GM21367 (cell line): Measurements from ENCODE around the gene PCDHGC5.
A peak's percentile ranks its signal among the peaks of the same experiment; 100 is the strongest.

Source experiments
- ATAC-seq: cut with Tn5 transposase; IDR thresholded peaks from one replicate; pipeline ENCODE4 v1.9.1; 2021; ENCODE audit not compliant: unreplicated experiment

PCDHGC5 gene

DNA sequence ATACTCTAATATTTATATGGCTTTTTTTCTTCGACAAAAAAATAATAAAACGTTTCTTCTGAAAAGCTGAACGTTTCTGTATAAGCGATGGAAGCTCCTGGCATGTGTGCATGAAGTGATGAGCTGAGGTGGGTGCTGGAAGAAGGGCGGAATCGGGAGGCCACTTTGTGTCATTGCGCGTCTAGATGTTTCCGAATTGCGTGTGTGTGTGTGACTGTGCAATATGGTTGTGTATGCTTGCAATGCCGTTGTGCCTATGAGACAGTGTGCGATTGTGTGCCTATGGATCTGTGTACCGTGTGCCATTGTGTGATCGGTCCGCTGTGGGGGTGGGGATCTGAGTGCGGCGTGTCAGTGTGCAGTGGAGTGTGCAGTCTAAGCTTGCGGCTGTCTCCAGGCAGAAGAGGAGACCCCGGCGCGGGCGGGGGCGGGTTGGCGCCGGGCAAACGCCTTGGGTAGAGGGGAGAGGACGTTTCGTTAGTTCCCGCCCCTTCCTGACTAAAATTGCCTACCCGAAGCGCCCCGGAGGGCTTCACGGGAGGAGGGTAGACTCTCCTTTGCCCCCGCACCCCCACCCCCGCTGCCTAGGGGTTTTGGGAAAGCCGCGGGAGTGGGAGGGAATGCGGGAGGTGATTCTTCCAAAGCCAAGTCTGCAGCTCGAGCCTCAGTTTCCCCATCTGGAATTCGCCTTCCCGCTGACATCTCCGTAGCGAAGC, 24.2 kb downstream of the PCDHGC5 start:
- ATAC-seq = no peak

DNA sequence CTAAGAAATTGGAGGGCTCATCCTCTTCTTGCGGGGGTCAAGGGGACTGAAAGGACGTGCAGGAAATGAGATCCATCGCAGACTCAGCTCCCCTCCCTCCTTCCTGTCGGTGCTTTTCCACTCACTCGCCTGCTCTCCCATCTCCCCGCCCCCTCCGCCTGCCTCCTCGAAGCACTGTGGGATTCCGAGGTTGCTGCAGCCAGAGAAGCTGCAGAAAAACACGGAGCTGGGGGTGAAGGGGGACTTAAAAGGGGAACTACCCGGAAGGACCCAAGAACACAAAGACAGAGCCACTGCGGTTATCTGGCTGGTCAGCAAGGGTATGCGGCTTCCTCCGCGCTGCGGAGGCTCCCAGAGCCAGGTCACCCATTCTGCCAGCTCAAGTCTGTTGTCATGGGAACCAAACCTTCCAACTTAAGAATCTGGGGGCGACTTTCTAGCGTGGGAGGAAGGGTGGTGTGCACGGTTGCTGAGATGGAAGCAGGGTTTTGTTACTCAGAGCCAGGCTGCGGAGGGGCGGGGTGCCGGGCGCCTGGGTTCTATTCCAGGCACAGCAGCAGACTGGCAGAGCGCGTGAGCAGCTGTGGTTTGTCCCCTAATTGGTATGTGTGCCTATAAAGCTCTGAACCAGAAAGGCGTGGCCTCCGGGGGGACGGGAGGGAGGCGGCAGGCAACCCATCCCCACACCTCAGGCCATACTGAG, 24.9 kb downstream of the PCDHGC5 start:
- ATAC-seq = peak; percentile 23

DNA sequence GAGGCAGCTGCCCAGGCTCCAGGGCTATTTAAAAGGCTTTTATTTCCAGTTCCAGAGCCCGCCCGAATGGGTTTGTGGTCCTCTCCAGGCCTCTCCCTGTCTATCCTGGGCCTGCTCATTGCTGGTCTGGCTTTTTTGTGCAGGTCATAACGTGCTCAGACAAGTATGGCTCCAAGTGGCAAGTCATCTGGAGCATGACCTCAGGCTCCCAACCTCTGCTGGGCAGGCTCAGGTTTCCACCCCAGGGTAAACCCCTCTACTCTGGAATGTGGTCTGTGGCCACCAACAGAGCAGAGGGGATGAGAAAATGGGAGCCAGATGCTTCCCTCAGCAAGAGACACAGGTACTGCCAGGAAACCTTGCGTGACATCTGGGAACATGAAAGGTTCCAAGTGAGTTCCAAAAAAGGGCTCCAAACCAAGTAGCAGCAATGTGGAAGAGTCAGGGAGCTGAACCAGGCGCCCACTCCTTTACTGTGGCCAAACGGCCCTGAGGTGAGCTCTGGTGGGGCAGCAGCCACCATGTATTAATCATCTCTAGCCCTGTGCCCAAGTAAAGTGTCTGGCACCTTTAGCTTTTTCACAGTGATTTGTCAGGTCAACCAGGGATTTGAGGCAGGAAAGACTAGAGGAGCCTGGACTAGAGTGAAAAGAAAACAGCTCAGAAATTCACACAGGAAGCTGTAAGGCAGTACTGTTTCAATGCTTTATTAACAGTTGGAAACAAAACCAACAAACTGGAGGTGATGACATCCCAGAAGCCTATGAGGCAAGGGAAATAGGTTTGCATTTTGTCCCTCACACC, 25.7 kb downstream of the PCDHGC5 start:
- ATAC-seq = peak; percentile 1

DNA sequence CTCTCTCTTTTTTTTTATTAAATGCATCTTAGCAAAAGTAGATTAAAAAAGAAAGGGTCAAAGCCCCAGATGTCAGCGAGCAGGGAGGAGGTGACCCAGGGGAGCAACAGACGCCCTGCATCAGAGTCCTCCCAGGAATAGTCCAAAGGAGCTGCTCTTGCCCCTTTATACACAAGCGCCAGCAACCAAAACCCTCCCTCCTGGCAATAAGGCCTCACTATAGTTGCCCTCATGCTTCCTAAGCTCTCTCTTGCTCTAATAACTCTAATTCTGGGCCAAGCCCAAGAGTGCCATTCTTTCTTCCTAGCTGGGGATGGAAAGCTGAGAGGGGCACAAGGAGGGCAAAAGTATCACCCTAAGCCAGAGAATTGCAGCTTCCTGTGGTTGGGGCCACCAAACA, 26.3 kb downstream of the PCDHGC5 start:
- ATAC-seq = no peak

DNA sequence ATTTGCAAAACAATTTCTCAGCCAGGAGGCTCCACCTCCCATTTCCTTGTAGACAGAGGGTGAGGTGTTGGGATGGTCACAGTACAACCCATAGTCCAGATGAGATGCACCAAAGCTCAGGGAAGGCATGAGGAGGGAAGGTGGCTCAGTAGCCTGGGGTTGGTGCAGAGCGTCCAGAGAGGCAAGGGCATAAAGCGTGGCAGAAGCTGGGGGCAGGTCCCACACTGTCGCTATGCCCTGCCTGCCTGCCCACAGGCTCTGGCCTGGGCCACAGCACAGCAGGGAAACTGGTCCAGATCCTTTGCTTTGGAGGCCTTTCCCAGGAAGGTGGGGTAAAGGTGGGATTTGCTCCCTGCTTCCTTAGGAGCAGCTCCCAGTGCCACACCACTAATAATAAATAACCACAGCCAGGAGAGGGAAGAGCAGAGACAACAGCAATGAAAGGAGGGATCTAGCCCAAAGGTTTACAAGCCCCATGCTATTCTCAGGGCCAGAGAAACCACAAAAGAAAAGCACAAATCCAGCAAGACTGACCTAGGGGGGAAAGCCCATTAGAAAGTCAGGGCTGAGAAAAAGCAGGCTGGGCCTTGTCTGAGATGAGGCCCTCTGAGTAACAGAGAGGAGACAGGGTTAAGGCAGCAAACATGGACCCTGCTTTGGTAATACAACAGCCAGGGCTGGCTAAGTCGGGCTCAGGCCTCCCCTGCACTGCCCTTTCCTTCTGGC, 27.2 kb downstream of the PCDHGC5 start:
- ATAC-seq = no peak

DNA sequence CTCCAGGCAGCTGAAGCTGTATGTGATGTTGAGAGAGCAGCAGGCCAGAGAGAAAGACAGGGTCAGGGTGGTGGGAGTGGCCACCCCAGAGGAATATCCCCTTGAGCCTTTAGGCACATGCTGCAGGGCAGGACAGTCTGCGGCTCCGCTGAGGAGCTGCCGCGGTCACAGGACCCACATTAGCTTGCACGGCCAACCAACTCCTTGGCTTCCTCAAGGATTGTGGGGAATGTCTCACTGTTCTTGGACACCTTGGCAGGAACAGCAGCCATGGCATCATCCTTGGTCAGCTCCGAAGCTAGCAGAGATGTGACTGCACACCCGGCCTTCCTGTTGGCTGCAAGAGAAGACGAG, 27.8 kb downstream of the PCDHGC5 start:
- ATAC-seq = no peak

DNA sequence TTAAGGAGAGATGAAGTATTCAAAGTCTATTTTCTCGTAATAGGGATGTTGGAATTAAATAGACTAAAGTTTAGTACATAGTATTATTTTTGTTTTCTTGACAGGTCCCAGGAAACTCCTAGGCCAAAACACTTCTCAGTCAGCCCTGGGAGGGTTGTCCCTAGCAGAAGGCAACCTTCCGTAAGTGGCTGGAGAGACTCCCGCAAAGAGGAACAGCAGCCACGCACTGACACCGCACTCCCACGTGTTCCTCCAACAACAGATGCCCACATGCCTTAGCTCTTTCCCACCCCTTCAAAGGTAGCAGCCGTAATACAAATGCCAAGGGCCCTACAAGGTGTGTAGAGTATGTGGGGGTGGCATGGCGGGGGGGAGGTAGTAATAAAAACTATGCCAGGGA, 28.4 kb downstream of the PCDHGC5 start:
- ATAC-seq = no peak

DNA sequence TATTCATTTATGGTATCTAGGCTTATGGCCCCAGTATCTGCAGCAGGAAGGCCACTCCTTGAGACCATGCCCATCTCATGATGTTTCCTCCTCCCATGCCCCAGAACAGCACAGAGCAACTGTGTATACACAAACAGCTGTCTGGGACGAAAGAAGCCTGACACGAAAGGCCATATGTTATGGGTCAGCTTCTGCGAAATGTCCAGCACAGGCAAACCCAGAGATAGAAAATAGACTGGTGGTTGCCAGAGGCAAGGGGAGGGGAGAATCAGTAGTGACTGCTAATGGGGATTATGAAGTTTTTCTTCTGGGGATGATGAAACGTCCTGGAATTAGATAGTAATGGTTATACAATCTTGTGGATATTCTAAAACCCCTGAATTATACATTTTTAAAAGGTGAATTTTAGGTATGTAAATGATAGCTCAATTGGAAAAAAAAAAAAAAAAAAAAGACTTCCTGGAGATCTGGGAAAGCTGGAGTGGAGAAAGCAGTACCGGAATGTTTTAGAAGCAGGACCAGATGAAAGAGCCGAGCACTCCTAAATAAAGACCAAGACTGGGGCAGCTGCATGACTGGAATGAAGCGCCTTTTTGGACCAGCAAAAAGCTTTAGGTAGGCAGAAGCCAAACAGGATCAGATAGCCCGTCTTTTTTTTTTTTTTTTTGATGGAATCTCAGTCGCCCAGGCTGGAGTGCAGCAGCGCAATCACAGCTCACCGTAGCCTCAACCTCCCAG, 29.2 kb downstream of the PCDHGC5 start:
- no peak for ATAC-seq

DNA sequence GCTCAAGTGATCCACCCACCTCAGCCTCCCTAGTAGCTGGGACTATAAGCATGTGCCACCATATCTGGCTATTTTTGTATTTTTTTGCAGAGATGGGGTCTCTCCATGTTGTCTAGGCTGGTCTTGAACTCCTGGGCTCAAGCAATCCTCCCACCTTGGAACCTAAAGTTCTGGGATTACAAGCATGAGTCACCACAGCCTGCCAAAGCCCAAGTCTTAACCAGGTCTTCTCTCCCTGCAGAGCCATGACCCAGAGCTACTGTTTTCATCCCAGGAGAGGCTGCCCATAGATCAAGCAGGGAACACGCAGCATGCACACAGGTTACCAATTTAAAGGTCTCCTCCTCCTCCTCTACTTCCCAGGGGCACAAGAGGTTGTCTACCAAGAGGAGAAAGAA, 29.7 kb downstream of the PCDHGC5 start:
- no peak for ATAC-seq

DNA sequence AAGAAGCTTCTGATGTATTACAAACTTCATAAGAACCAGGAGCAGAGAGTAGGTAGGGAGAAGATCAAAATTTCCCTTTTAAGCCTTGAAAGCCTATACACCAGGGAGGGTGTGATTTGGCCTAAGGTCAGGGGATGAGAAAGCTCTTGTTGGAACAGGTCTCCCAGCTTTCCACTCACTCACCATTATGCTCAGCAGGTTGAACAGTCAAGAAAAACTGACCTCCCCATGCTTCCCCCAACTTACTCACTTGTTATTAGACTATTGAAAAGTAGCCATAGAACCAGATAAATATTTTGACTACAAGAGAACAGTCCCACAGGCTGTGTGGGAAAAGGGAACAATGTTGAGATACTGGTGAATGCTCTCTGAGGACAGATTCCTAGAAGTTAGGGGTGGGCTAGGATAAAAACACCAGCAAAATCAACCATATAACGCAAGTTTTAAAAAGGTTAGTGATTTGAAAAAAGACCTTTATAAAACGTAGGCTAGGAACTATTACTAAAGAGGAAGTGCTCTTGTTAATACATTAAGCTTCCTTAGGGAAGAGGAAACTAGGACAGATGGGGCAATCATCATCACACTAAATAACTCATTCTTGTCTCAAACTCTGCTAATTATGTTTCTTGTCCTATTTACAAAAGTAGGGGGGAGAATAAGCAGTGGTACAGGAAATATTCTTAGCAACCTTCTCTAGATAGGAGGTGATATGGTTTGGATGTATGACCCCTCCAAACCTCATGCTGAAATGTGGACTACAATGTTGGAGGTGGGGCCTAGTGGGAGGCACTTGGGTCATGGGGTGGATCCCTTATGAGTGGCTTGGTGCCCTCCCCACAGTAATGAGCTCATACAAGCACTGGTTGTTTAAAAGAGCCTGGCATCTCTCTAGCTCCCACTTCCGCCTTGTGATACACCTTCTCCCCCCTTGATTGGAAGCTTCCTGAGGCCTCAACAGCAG, 31.0 kb downstream of the PCDHGC5 start:
- ATAC-seq = no peak

DNA sequence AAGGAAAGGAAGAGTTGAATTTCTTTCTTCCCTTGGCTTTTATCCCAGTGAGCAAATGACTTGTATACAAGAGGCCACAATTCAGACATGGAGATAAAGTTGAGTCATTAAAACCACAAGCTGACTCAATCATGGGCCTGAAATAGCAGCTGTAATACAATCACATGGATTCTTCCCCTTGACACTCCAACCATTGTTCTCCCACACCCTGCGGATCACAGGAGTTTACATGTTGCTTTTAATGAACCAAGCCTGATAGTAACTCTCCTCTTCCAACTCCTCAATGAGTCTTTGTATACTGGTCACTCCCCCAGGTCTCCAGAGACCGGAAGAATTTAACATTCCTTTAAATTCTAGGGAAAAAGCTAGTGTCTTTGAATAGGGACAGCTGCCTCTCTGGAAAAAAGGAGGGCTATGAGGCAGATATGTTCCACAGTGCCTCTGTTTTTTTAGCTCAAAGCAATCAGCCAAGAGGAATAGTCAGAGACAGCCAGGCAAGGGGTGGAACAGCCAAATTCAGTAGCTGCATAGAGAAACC, 32.4 kb downstream of the PCDHGC5 start:
- no peak for ATAC-seq

DNA sequence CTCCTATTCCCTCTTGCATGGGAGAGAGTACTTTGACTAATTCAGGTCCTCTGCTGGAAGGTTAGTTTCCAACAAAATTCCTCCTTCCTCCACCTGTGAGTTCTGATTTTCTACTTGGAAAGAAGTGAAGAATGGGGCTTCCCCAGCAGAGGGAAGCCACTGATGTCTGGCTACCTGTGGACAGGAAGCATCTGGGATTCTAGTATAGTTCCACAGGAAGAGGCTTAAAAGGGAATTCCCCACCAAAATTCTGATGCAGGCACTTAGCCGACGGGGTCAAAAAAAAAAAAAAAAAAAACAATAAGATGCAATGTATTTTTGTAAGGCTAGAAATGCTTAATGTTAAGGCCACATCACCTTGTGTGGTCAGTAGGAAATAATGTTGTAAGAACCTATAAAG, 33.4 kb downstream of the PCDHGC5 start:
- no peak for ATAC-seq

DNA sequence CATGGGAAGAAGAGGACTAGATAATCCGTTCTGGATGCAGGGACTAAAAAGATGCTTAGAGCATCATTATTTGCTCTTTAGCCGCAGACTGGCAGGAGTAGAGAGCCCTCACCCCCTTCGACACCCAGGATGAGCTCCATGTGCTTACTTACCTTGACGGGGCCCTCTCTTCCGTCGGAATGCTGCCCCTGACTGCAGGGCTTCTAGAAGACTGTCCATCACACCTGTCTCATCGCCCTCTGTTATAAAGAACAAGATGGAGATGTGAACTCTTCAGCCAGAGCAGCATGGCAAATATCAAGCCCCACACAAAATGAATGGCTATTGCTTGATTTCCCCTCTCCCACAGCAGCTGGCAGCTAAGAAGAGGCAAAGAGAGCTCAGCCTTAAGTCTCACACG, 35.1 kb downstream of the PCDHGC5 start:
- no peak for ATAC-seq

DNA sequence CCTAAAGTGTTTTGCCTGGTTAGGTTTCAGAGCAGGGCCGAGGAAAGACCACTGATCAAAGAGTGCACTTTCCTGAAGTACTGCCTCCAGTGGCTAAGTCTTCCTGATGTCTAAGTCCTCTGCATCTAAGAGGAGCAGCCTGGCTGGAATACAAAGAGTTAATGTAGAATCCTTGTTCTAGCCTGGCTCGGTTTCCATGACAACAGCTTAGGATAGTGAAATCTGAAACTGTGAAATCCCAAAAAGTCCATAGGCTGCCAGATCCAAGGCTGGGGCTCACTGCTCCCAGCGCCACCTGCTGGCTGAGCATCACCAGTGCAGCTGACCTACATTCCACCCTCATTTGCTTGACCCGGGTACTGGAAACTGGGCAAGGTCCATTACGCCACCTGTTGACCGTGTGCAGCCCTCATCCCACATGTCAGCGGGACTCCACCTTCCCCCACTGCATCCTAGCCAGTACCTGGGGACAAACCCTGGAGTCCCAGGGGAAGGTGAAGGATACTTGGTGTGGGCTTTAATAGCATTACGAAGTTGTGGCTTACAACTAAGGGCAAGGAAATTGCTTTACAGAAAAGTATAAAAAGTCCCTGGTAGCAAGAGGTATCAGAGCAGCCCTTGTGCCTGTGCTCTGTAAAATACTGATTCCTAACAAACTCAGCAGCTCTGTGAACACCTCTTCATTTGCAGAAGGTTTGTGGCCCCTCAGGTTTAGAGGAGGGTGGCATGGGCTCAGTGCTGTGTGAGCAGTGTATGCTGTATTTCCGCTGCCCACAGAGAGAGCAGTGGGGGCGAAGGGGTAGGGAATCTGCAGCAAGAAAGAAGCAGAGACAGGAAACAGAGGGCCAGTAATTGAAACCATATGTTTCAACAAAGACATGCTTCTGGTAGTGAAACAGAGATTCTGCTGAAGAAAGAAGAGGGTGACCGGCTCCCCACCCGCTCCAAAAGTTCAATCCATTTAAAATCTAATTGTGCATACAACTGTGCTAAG, 36.0 kb downstream of the PCDHGC5 start:
- peak; percentile 75 for ATAC-seq

DNA sequence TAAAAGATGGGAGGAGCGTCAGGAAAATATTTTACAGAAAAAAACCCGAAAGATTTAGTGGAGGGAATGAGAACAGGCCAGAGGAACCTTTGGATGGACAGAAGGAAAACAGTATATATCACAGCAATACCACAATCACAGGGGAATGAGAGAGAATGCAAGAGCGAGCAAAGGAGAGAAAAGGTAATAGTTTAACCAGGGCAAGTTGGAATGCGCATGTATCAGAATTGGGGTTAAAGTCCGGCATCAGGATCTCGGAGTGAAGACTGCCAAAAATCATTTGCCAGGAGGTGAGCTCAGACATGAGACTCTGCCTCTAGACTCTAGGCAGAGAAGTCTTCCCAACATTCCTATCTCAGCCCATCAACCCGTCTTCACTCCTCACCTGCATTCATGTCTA, 36.8 kb downstream of the PCDHGC5 start:
- no peak for ATAC-seq

DNA sequence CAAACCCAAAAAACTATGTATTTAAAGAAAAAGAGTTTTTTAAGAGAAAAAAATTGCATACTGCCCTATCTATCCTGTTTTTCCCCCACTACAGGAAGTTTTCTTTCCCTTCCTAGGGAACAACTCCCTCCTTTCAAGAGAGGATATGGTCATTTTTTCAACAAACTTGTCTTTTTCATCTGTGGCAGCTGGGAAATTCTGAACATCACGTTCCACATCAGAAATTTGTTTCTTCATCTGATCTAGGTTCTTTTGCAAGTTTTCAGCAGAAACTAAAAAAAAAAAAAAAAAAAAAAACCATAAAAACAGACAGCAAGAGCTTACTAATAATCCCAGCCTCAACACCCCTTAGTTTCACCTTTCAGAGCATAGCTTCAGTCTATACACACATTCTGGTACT, 38.5 kb downstream of the PCDHGC5 start:
- ATAC-seq = no peak

DNA sequence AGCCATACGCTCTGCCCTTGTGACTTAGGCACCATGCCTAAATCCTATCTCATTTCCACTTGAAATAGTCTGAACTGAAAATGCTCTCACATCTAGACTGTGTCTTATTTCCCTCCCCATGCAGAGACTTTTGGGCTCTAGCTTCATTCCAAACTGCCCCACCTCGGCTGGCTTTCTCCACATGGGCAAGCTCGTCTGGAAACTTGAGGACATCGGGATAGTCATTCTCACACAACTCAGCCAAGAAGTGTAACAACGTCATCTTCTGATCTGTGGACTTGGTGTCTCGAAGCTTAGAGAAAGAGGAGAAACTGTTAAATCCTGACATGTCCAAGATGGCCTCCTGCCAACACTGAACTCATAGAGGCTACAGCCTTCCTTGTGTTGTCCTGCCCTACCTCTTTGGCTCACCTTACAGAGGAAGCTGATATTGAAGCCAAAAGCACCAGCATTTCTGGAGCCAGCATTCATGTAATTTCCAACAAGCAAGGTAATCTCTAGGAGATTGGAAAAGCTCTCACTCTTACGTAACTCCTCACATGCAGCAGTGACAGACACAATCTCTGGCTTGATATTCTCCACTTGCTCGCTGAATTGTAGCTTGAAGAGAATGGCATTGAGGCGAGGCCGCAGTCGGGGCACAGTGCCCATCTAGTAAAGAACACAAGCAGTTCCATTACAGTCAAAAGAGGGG, 39.6 kb downstream of the PCDHGC5 start:
- ATAC-seq = no peak

DNA sequence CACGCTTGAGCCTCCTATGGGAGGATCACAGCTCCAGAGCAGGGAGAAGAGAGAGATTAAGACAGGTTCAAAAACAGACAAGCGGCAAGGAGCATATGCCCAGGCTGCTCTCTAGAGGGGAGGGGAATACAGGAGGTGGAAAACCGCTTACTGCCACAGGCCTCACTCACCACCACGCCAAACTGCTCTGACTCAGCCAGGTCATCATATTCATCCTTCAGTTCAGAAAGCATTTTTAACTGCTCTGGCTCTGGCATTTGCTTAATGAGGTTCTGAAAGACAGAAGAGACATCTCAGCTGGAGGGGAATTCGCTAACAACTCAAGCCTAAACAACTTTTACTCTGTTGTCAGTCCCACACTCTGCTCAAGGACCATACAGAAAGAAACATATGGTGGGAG, 40.1 kb downstream of the PCDHGC5 start:
- peak; percentile 37 for ATAC-seq
